Osteocyte (in vitro differentiated cells): ENCODE results near the gene PAFAH2. TPM values are rescaled to one million over a fixed set of nuclear protein-coding genes. Genes with fewer than 3 reads are reported as not detected.

ENCODE experiments used
- DNase-seq: peaks from one replicate; pipeline ENCODE4 v3.0.0; 2021; ENCODE audit warnings: mixed read lengths; ENCODE audit not compliant: unreplicated experiment; ENCODE audit errors: extremely low spot score
- H3K27ac Mint-ChIP-seq: one replicate; pipeline ENCODE4 v1.8.0; 2021; ENCODE audit warnings: mild to moderate bottlenecking, mixed read lengths; ENCODE audit not compliant: unreplicated experiment
- H3K27me3 Mint-ChIP-seq: one replicate; pipeline ENCODE4 v1.8.0; 2021; ENCODE audit warnings: mixed read lengths; ENCODE audit not compliant: unreplicated experiment
- H3K36me3 Mint-ChIP-seq: one replicate; pipeline ENCODE4 v1.8.0; 2021; ENCODE audit warnings: mixed read lengths; ENCODE audit not compliant: unreplicated experiment
- H3K4me1 Mint-ChIP-seq: one replicate; pipeline ENCODE4 v1.8.0; 2021; ENCODE audit warnings: mixed read lengths; ENCODE audit not compliant: unreplicated experiment
- H3K4me3 Mint-ChIP-seq: one replicate; pipeline ENCODE4 v1.8.0; 2021; ENCODE audit warnings: mild to moderate bottlenecking, moderate library complexity, mixed read lengths; ENCODE audit not compliant: unreplicated experiment
- H3K9me3 Mint-ChIP-seq: one replicate; pipeline ENCODE4 v1.8.0; 2021; ENCODE audit warnings: mixed read lengths; ENCODE audit not compliant: unreplicated experiment
- total RNA-seq: library from RNA; stranded (reverse); gene quantifications from 2 replicates; pipeline ENCODE4 v1.2.1, GENCODE V29; 2021
- TF ChIP-seq, protein P1 (sequence below): fragments of 200-600 bp; sonication (generic); IDR thresholded peaks from 2 replicates; pipeline ENCODE4 v1.5.0; 2021; ENCODE audit warnings: antibody characterized with exemption, mild to moderate bottlenecking, moderate library complexity

The PAFAH2 gene
- total RNA-seq, 1 donor from 2014 or later: 10.4 TPM

DNA sequence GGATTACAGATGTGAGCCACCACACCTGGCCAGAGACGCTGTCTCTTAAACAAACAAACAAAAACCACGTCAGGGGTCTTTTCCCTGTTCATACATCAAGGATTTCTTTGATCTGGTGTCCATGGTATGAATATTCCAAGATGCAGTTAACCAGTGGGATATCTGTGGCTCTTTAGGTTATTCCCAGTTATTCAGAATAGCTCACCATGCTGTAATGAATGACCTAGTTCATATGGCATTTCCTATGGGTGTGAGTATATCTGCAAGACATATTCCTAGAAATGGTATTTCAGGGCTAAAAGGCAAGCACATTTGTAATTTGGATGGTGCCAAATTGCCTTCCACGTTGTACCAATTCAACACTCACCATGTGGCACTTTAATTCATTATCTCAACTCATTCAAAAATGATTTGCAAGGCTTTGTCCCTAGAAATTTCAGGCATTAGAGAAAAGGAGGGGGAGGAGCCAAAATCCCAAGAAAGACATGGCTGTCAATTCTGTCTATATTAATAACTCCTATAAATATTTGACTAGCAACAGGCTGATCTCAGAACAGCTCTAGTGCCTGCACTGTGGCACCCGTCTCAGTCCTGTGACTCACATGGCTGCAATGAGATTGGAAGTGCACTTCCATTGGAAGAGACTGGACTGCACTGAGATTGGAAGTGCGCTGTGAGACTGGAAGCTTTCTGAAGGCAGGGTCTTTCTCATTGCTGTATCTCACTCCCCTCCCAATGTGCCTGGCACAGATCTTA is 85.6 kb downstream of the PAFAH2 start:
- TF ChIP-seq, protein P1, sequence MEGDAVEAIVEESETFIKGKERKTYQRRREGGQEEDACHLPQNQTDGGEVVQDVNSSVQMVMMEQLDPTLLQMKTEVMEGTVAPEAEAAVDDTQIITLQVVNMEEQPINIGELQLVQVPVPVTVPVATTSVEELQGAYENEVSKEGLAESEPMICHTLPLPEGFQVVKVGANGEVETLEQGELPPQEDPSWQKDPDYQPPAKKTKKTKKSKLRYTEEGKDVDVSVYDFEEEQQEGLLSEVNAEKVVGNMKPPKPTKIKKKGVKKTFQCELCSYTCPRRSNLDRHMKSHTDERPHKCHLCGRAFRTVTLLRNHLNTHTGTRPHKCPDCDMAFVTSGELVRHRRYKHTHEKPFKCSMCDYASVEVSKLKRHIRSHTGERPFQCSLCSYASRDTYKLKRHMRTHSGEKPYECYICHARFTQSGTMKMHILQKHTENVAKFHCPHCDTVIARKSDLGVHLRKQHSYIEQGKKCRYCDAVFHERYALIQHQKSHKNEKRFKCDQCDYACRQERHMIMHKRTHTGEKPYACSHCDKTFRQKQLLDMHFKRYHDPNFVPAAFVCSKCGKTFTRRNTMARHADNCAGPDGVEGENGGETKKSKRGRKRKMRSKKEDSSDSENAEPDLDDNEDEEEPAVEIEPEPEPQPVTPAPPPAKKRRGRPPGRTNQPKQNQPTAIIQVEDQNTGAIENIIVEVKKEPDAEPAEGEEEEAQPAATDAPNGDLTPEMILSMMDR: no peak
- H3K27me3 Mint-ChIP-seq: no peaks in the 10 kb centered on the region
- DNase-seq: no peak
- H3K9me3 Mint-ChIP-seq: no peaks in the 10 kb centered on the region
- H3K4me3 Mint-ChIP-seq: no peak overlapping the region
- H3K27ac Mint-ChIP-seq: no peak overlapping the region
- H3K36me3 Mint-ChIP-seq: no peaks in the 10 kb centered on the region
- H3K4me1 Mint-ChIP-seq: peaks cover 11% of the 10 kb centered on the region

DNA sequence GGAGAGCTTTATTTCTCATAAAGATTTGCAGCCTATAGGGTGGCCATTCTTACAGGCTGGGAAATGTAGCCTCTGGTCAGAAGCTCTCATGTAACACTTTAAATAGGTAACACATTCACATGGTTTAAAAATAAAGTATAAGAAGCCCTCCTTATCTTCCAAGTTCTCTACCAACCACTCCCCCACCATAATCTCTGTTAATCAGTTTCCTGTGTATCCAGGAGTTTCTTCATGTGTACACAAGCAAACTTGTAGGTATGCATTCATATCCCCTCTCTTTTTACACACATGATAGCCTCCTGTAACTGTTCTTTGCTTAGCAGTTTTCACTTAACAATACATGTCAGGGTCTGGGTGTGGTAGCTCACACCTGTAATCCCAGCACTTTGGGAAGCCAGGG is 86.7 kb downstream of the PAFAH2 start:
- TF ChIP-seq, protein P1: no peak
- DNase-seq: no peak
- H3K27ac Mint-ChIP-seq: no peak overlapping the region
- no peaks in the 10 kb centered on the region for H3K27me3 Mint-ChIP-seq
- H3K4me3 Mint-ChIP-seq: no peak overlapping the region
- H3K9me3 Mint-ChIP-seq: no peaks in the 10 kb centered on the region
- H3K4me1 Mint-ChIP-seq: peaks cover 11% of the 10 kb centered on the region
- no peaks in the 10 kb centered on the region for H3K36me3 Mint-ChIP-seq

Other genes starting within 250 kb of the PAFAH2 start
- gene SELENON, start 197.9 kb downstream of the PAFAH2 start, total RNA-seq: 126 and 129 TPM in 2 replicates
- gene MTFR1L, start 178.1 kb downstream of the PAFAH2 start, total RNA-seq: 70.6 and 76.8 TPM in 2 replicates
- 1.3 and 1.9 TPM in 2 replicates for gene AUNIP, start 138.6 kb downstream of the PAFAH2 start, total RNA-seq
- 11.0 and 11.6 TPM in 2 replicates for gene PAQR7, start 122.4 kb downstream of the PAFAH2 start, total RNA-seq
- gene STMN1, start 91.6 kb downstream of the PAFAH2 start, total RNA-seq: 238 and 255 TPM in 2 replicates
- gene EXTL1, start 23.7 kb upstream of the PAFAH2 start, total RNA-seq: 0.30 and 0.34 TPM in 2 replicates
- not detected in 2 replicates for gene SLC30A2, start 48.1 kb upstream of the PAFAH2 start, total RNA-seq
- gene TRIM63, start 69.6 kb upstream of the PAFAH2 start, total RNA-seq: 0.21 TPM in 1 of 2 replicates, not detected in the other
- gene PDIK1L, start 113.8 kb upstream of the PAFAH2 start, total RNA-seq: 7.6 and 7.8 TPM in 2 replicates
- gene FAM110D, start 161.0 kb upstream of the PAFAH2 start, total RNA-seq: not detected in 2 replicates
- gene C1orf232, start 170.9 kb upstream of the PAFAH2 start, total RNA-seq: not detected in 2 replicates
- 26.8 and 28.6 TPM in 2 replicates for gene ZNF593, start 171.8 kb upstream of the PAFAH2 start, total RNA-seq
- gene ZNF593OS, start 173.8 kb upstream of the PAFAH2 start, total RNA-seq: not detected in 2 replicates
- 0.89 and 1.1 TPM in 2 replicates for gene CNKSR1, start 179.4 kb upstream of the PAFAH2 start, total RNA-seq
- not detected in 2 replicates for gene CATSPER4, start 192.5 kb upstream of the PAFAH2 start, total RNA-seq
- 16.5 and 17.7 TPM in 2 replicates for gene CEP85, start 236.1 kb upstream of the PAFAH2 start, total RNA-seq